Activated CD8-positive, alpha-beta memory T cell treated with anti-CD3 and anti-CD28 coated beads, Interleukin-2, amount 50 U/mL, for 24 hours (primary cell): ENCODE data around the gene EML5.

Source experiments
- DNase-seq: peaks from one replicate; pipeline ENCODE4 v3.0.0-alpha.2; 2020; ENCODE audit errors: extremely low read depth

The EML5 gene

DNA sequence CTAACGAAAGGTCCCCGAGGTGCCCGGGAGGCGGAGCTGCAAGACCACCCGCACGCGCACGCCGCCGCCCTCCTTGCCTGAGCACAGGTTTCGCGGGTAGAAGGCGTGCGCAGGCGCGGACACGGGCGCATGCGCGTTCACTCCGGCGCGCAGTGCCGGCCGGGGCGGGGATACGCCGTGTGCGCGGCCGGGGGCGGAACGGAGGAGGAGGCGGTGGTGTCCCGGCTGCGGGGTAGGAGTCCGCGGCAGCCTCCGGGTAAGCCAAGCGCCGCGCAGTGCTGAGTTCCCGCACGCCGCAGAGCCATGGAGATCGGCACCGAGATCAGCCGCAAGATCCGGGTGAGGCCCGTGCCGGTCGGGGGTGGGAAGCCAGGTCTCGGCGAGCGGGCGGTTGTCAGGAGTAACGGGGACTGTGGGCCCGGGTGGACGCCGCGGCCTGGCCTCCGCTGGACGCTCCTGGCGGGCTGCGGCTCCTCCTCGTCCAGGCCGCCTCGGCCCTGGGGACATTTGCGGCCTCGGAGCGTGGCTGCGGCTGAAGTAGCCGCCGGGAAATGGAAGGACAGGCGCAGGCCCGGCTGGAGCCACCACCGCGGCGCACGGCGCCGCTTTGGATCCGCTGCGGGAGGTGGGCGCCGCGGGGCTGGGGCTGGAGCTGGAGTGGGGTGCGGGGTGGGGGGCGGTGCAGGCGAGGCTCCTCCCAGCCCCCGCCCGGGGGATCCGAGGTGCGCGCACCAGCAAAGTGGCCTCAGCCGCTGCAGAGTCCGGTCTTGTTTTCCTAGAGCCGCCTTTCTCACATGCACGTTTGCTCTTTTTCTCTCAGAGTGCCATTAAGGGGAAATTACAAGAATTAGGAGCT is 229.7 kb downstream of the EML5 start, which contains the start of gene ZC3H14:
TSS of gene ZC3H14 (plus strand) at position 207 of the 856 bp plus-strand sequence. CDS start at position 304, 97 bp downstream.
- peak; percentile 63 for DNase-seq

DNA sequence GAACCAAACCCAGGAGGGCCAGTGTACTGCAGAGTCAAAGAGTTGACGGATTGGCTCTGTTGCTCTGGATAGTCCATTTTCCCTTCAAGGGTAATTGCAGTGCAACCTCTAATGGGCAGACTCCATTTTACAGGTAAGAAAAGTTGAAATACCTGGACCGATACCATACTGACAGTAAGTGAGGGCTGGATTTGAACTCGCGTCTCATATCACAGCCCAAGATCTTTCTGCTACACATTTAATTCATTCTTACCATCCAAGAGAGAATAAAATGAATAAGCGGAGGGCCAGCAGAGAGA is 230.3 kb downstream of the EML5 start:
- no peak for DNase-seq
